ENCODE data around the gene SIGMAR1.
A peak's percentile ranks its signal among the peaks of the same experiment; 100 is the strongest.

The SIGMAR1 gene

GRCh38 chr9:34669809-34670562 is 32.4 kb upstream of the SIGMAR1 start:
- Histone ChIP-seq H3K27me3 (ENCODE audit: insufficient read depth, low read length, poor library complexity) (no peaks in the 10 kb centered on the region), H2AK5ac (ENCODE audit: low read length) (no peak overlapping the region), H3K56ac (ENCODE audit: low read length) (no peak overlapping the region), H3K79me1 (ENCODE audit: low read length) (peaks cover 1% of the 10 kb centered on the region), H3K79me2 (ENCODE audit: control insufficient read depth, insufficient read depth, low read length) (no peaks in the 10 kb centered on the region), H4K8ac (ENCODE audit: low read depth, low read length) (no peak overlapping the region), H4K5ac (ENCODE audit: low read length) (no peak overlapping the region), H3K18ac (ENCODE audit: low read length) (no peak overlapping the region), H2BK5ac (ENCODE audit: low read length) (no peak overlapping the region), H3K4me1 (ENCODE audit: control insufficient read depth, low read depth, low read length) (no peaks in the 10 kb centered on the region), H3K4me3 (ENCODE audit: low read length) (no peak overlapping the region), H2BK120ac (ENCODE audit: low read depth, low read length) (no peak overlapping the region), H3K23ac (ENCODE audit: low read length) (no peak overlapping the region), H3K9ac (ENCODE audit: low read length) (no peak overlapping the region), H3K4ac (ENCODE audit: low read depth, low read length) (no peak overlapping the region), H2BK15ac (replicated peaks; ENCODE audit: low read depth) (no peak overlapping the region), H3K27ac (ENCODE audit: low read depth, low read length) (no peak overlapping the region), H3K4me2 (ENCODE audit: low read length) (no peak overlapping the region), H3K36me3 (ENCODE audit: control insufficient read depth, insufficient read depth, low read length) (no peaks in the 10 kb centered on the region)
- no CpG with 5 or more reads among the region's 5 CpGs for WGBS (ENCODE audit: extremely low coverage, insufficient coverage, low lambda C conversion rate)
- no peak for DNase-seq

- Histone ChIP-seq H3K4ac (ENCODE audit: low read depth, low read length) (peak overlapping the region; percentile 92), H3K56ac (ENCODE audit: low read length) (peak overlapping the region; percentile 78)
- no CpG with 5 or more reads among the region's 55 CpGs for WGBS (ENCODE audit: extremely low coverage, insufficient coverage, low lambda C conversion rate)
Measured at GRCh38 chr9:34665381-34666250, 28.0 kb upstream of the SIGMAR1 start.

GRCh38 chr9:34665067-34665380 is 27.4 kb upstream of the SIGMAR1 start:
- Histone ChIP-seq H3K27me3 (ENCODE audit: insufficient read depth, low read length, poor library complexity) (no peaks in the 10 kb centered on the region), H2BK120ac (ENCODE audit: low read depth, low read length) (no peak overlapping the region), H3K4ac (ENCODE audit: low read depth, low read length) (no peak overlapping the region), H4K8ac (ENCODE audit: low read depth, low read length) (no peak overlapping the region), H3K18ac (ENCODE audit: low read length) (peak overlapping the region; percentile 19), H3K56ac (ENCODE audit: low read length) (peak overlapping the region; percentile 87), H3K4me2 (ENCODE audit: low read length) (peak overlapping the region; percentile 79), H4K5ac (ENCODE audit: low read length) (no peak overlapping the region), H2BK5ac (ENCODE audit: low read length) (no peak overlapping the region), H3K79me2 (ENCODE audit: control insufficient read depth, insufficient read depth, low read length) (no peaks in the 10 kb centered on the region), H3K23ac (ENCODE audit: low read length) (no peak overlapping the region), H2AK5ac (ENCODE audit: low read length) (no peak overlapping the region), H3K4me1 (ENCODE audit: control insufficient read depth, low read depth, low read length) (no peaks in the 10 kb centered on the region), H3K36me3 (ENCODE audit: control insufficient read depth, insufficient read depth, low read length) (no peaks in the 10 kb centered on the region), H3K9ac (ENCODE audit: low read length) (peak overlapping the region; percentile 78), H3K79me1 (ENCODE audit: low read length) (peaks cover 1% of the 10 kb centered on the region), H3K27ac (ENCODE audit: low read depth, low read length) (no peak overlapping the region), H3K4me3 (ENCODE audit: low read length) (peak overlapping the region; percentile 53), H2BK15ac (replicated peaks; ENCODE audit: low read depth) (no peak overlapping the region)
- no CpG with 5 or more reads among the region's 26 CpGs for WGBS (ENCODE audit: extremely low coverage, insufficient coverage, low lambda C conversion rate)
- DNase-seq, result no peak

More at GRCh38 chr9:34665381-34666250, 28.0 kb upstream of the SIGMAR1 start:
- H3K4me2 ChIP-seq (ENCODE audit: low read length), result peak overlapping the region; percentile 31
- H3K4me1 ChIP-seq (ENCODE audit: control insufficient read depth, low read depth, low read length), result no peaks in the 10 kb centered on the region
- no peaks in the 10 kb centered on the region for H3K27me3 ChIP-seq (ENCODE audit: insufficient read depth, low read length, poor library complexity)
- DNase-seq, result peak; percentile 97
- peak overlapping the region; percentile 23 for H3K27ac ChIP-seq (ENCODE audit: low read depth, low read length)
- no peaks in the 10 kb centered on the region for H3K79me2 ChIP-seq (ENCODE audit: control insufficient read depth, insufficient read depth, low read length)
- H3K9ac ChIP-seq (ENCODE audit: low read length), result peak overlapping the region; percentile 66
- no peak overlapping the region for H2BK15ac ChIP-seq (replicated peaks; ENCODE audit: low read depth)
- H2AK5ac ChIP-seq (ENCODE audit: low read length), result no peak overlapping the region
- H3K18ac ChIP-seq (ENCODE audit: low read length), result peak overlapping the region; percentile 92
- no peak overlapping the region for H3K23ac ChIP-seq (ENCODE audit: low read length)
- peak overlapping the region; percentile 47 for H3K4me3 ChIP-seq (ENCODE audit: low read length)
- peaks cover 1% of the 10 kb centered on the region for H3K79me1 ChIP-seq (ENCODE audit: low read length)
- no peak overlapping the region for H2BK120ac ChIP-seq (ENCODE audit: low read depth, low read length)
- H4K8ac ChIP-seq (ENCODE audit: low read depth, low read length), result no peak overlapping the region
- no peak overlapping the region for H4K5ac ChIP-seq (ENCODE audit: low read length)
- no peaks in the 10 kb centered on the region for H3K36me3 ChIP-seq (ENCODE audit: control insufficient read depth, insufficient read depth, low read length)
- H2BK5ac ChIP-seq (ENCODE audit: low read length), result peak overlapping the region; percentile 15

- WGBS (ENCODE audit: extremely low coverage, insufficient coverage, low lambda C conversion rate), result no CpG with 5 or more reads among the region's 18 CpGs
Measured at GRCh38 chr9:34664281-34665066, 26.9 kb upstream of the SIGMAR1 start.

GRCh38 chr9:34663303-34663605 is 25.7 kb upstream of the SIGMAR1 start:
- no peak overlapping the region for H3K18ac ChIP-seq (ENCODE audit: low read length)
- H3K4ac ChIP-seq (ENCODE audit: low read depth, low read length), result no peak overlapping the region
- no peak overlapping the region for H2AK5ac ChIP-seq (ENCODE audit: low read length)
- no peaks in the 10 kb centered on the region for H3K79me2 ChIP-seq (ENCODE audit: control insufficient read depth, insufficient read depth, low read length)
- no peak overlapping the region for H3K4me2 ChIP-seq (ENCODE audit: low read length)
- no peak overlapping the region for H3K23ac ChIP-seq (ENCODE audit: low read length)
- no peak overlapping the region for H2BK15ac ChIP-seq (replicated peaks; ENCODE audit: low read depth)
- H3K36me3 ChIP-seq (ENCODE audit: control insufficient read depth, insufficient read depth, low read length), result no peaks in the 10 kb centered on the region
- H4K8ac ChIP-seq (ENCODE audit: low read depth, low read length), result no peak overlapping the region
- H4K5ac ChIP-seq (ENCODE audit: low read length), result no peak overlapping the region
- peaks cover 1% of the 10 kb centered on the region for H3K79me1 ChIP-seq (ENCODE audit: low read length)
- DNase-seq, result no peak
- H3K9ac ChIP-seq (ENCODE audit: low read length), result no peak overlapping the region
- no peaks in the 10 kb centered on the region for H3K27me3 ChIP-seq (ENCODE audit: insufficient read depth, low read length, poor library complexity)
- H3K4me1 ChIP-seq (ENCODE audit: control insufficient read depth, low read depth, low read length), result no peaks in the 10 kb centered on the region
- no peak overlapping the region for H3K4me3 ChIP-seq (ENCODE audit: low read length)
- H3K56ac ChIP-seq (ENCODE audit: low read length), result no peak overlapping the region
- H3K27ac ChIP-seq (ENCODE audit: low read depth, low read length), result no peak overlapping the region
- no peak overlapping the region for H2BK120ac ChIP-seq (ENCODE audit: low read depth, low read length)
- H2BK5ac ChIP-seq (ENCODE audit: low read length), result no peak overlapping the region

More at GRCh38 chr9:34664281-34665066, 26.9 kb upstream of the SIGMAR1 start:
- Histone ChIP-seq H4K5ac (ENCODE audit: low read length) (no peak overlapping the region), H3K56ac (ENCODE audit: low read length) (peak overlapping the region; percentile 87), H3K27me3 (ENCODE audit: insufficient read depth, low read length, poor library complexity) (no peaks in the 10 kb centered on the region), H2BK5ac (ENCODE audit: low read length) (no peak overlapping the region), H3K9ac (ENCODE audit: low read length) (peak overlapping the region; percentile 78), H2BK15ac (replicated peaks; ENCODE audit: low read depth) (no peak overlapping the region), H3K4me3 (ENCODE audit: low read length) (peak overlapping the region; percentile 53), H3K36me3 (ENCODE audit: control insufficient read depth, insufficient read depth, low read length) (no peaks in the 10 kb centered on the region), H3K79me1 (ENCODE audit: low read length) (peaks cover 1% of the 10 kb centered on the region), H4K8ac (ENCODE audit: low read depth, low read length) (no peak overlapping the region), H3K4ac (ENCODE audit: low read depth, low read length) (no peak overlapping the region), H3K23ac (ENCODE audit: low read length) (no peak overlapping the region), H3K79me2 (ENCODE audit: control insufficient read depth, insufficient read depth, low read length) (no peaks in the 10 kb centered on the region), H3K18ac (ENCODE audit: low read length) (peak overlapping the region; percentile 19), H2AK5ac (ENCODE audit: low read length) (no peak overlapping the region), H3K4me2 (ENCODE audit: low read length) (peak overlapping the region; percentile 79), H3K4me1 (ENCODE audit: control insufficient read depth, low read depth, low read length) (no peaks in the 10 kb centered on the region), H2BK120ac (ENCODE audit: low read depth, low read length) (no peak overlapping the region), H3K27ac (ENCODE audit: low read depth, low read length) (no peak overlapping the region)
- DNase-seq, result peak; percentile 96
